ENCODE measurements around the gene DYNC1I1. TPM values are rescaled to one million over a fixed set of nuclear protein-coding genes. Genes with fewer than 3 reads are reported as not detected.

The DYNC1I1 gene
- polyA plus RNA-seq, 1 of the 3 experiments (the other 2 are of a cell fraction), result 0.05 TPM

- H3K36me3 ChIP-seq (replicated peaks in 1 of 2; ENCODE audit: control insufficient read depth in 1 of 2, insufficient read depth in 2 of 2, low read length in 1 of 2), result no peaks in the 10 kb centered on the region
- CTCF ChIA-PET, result interaction anchor here (1.8 to 2.2 kb wide), 2 partner anchors 11 to 33 kb away, joined by 4 to 8 read pairs; no protein-coding TSS in a partner anchor
- WGBS (ENCODE audit: low lambda C conversion rate), result 39% methylated on average over 6 of the region's 6 CpGs
- H3K27ac ChIP-seq (ENCODE audit: low read depth in 2 of 2, low read length in 1 of 2), result no peak overlapping the region
- H3F3A ChIP-seq (replicated peaks; ENCODE audit: insufficient read depth), result no peaks in the 10 kb centered on the region
- DNase-seq, result no peak
- H3K4me1 ChIP-seq (ENCODE audit: control insufficient read depth in 1 of 2, insufficient read depth in 2 of 2, low read depth in 1 of 2, low read length in 1 of 2), result no peaks in the 10 kb centered on the region
- no peaks in the 10 kb centered on the region for H4K20me1 ChIP-seq (ENCODE audit: insufficient read depth)
- H3K9me3 ChIP-seq, result no peaks in the 10 kb centered on the region
- no peaks in the 10 kb centered on the region for H3K27me3 ChIP-seq (ENCODE audit: insufficient read depth)
- no peak overlapping the region for H3K4me2 ChIP-seq
- H2AFZ ChIP-seq (ENCODE audit: low read depth), result no peak overlapping the region
- H3K4me3 ChIP-seq (ENCODE audit: low read depth in 2 of 2, low read length in 1 of 2), result no peak overlapping the region
- POLR2A ChIA-PET, result no interaction called here
- H3K9me2 ChIP-seq, result no peaks in the 10 kb centered on the region; the same call in 1 of the 2 replicates
- no peaks in the 10 kb centered on the region for H3K79me2 ChIP-seq (ENCODE audit: insufficient read depth)
- no peak for TF ChIP-seq GATA2 (CRISPR knock-in tag; IDR thresholded peaks at IDR 0.05)
- TF ChIP-seq RCOR1 (IDR thresholded peaks at IDR 0.05; ENCODE audit: low read length), result no peak
- TF ChIP-seq TAF1 (IDR thresholded peaks at IDR 0.05; ENCODE audit: borderline replicate concordance, low read depth, low read length), result no peak
- TF ChIP-seq TCF12 (IDR thresholded peaks at IDR 0.05), result no peak
- TF ChIP-seq GABPA (IDR thresholded peaks at IDR 0.05; ENCODE audit: low read depth), result no peak
- no peak for TF ChIP-seq REST (IDR thresholded peaks at IDR 0.05; ENCODE audit: low read depth, low read length)
- no peak for TF ChIP-seq JUND (IDR thresholded peaks at IDR 0.05)
- TF ChIP-seq EP300 (IDR thresholded peaks at IDR 0.05; ENCODE audit: borderline replicate concordance in 1 of 2, low read depth in 1 of 2, low read length in 1 of 2), result no peak
- no peak overlapping the region for H3K9ac ChIP-seq
These were observed 199.4 kb downstream of the DYNC1I1 start for GRCh38 chr7:95971716-95972115.

- H3K4me3 ChIP-seq (ENCODE audit: low read depth in 2 of 2, low read length in 1 of 2), result no peak overlapping the region
- ChIA-PET POLR2A (no interaction called here), CTCF (interaction anchor here (1.0 to 2.2 kb wide), 2 partner anchors 11 to 12 kb away, joined by 3 to 8 read pairs; no protein-coding TSS in a partner anchor)
- no peak overlapping the region for H2AFZ ChIP-seq (ENCODE audit: low read depth)
- TF ChIP-seq RAD21 (IDR thresholded peaks at IDR 0.05; ENCODE audit: low read length), result no peak
- no peak for TF ChIP-seq SIN3A (IDR thresholded peaks at IDR 0.05; ENCODE audit: borderline replicate concordance, low read depth, low read length)
- TF ChIP-seq MXI1 (IDR thresholded peaks at IDR 0.05; ENCODE audit: low read depth, low read length), result no peak
- TF ChIP-seq GATA2 (CRISPR knock-in tag; IDR thresholded peaks at IDR 0.05), result no peak
- no peak for TF ChIP-seq RFX5 (IDR thresholded peaks at IDR 0.05; ENCODE audit: low read length)
- H3K36me3 ChIP-seq (replicated peaks in 1 of 2; ENCODE audit: control insufficient read depth in 1 of 2, insufficient read depth in 2 of 2, low read length in 1 of 2), result no peaks in the 10 kb centered on the region
- H3K79me2 ChIP-seq (ENCODE audit: insufficient read depth), result no peaks in the 10 kb centered on the region
- H3K9me3 ChIP-seq, result no peaks in the 10 kb centered on the region
- no peak overlapping the region for H3K4me2 ChIP-seq
- H3K4me1 ChIP-seq (ENCODE audit: control insufficient read depth in 1 of 2, insufficient read depth in 2 of 2, low read depth in 1 of 2, low read length in 1 of 2), result no peaks in the 10 kb centered on the region
- 41% methylated on average over 7 of the region's 7 CpGs for WGBS (ENCODE audit: low lambda C conversion rate)
- DNase-seq, result no peak
- H3F3A ChIP-seq (replicated peaks; ENCODE audit: insufficient read depth), result no peaks in the 10 kb centered on the region
- no peaks in the 10 kb centered on the region; the same call in 1 of the 2 replicates for H3K9me2 ChIP-seq
- H3K9ac ChIP-seq, result no peak overlapping the region
- no peaks in the 10 kb centered on the region for H3K27me3 ChIP-seq (ENCODE audit: insufficient read depth)
- no peaks in the 10 kb centered on the region for H4K20me1 ChIP-seq (ENCODE audit: insufficient read depth)
- no peak overlapping the region for H3K27ac ChIP-seq (ENCODE audit: low read depth in 2 of 2, low read length in 1 of 2)
These were observed 200.2 kb downstream of the DYNC1I1 start for GRCh38 chr7:95972523-95972922.
